HG03139 (cell line): ENCODE results near the gene TARP.
"Not testable (repeated sequence)": the region's sequence is repeated elsewhere in the genome, so short reads cannot be mapped to it uniquely, and the experiment has no call there.

Experiments
- ATAC-seq: cut with Tn5 transposase; IDR thresholded peaks from one replicate; pipeline ENCODE4 v1.9.1; 2021; ENCODE audit not compliant: unreplicated experiment

The TARP gene

GRCh38 chr7:38299275-38299931 lies 26.0 kb upstream of the TARP start:
- ATAC-seq, result no peak

- ATAC-seq, result no peak
Observed at GRCh38 chr7:38296059-38296857, 22.8 kb upstream of the TARP start.

- no peak for ATAC-seq
Observed at GRCh38 chr7:38294926-38295325, 21.5 kb upstream of the TARP start.

GRCh38 chr7:38292442-38292841 lies 19.0 kb upstream of the TARP start:
- ATAC-seq, result no peak

- ATAC-seq, result no peak
Observed at GRCh38 chr7:38291650-38292049, 18.2 kb upstream of the TARP start.

GRCh38 chr7:38291117-38291647 lies 17.7 kb upstream of the TARP start:
- ATAC-seq, result no peak

GRCh38 chr7:38284553-38284952 lies 11.1 kb upstream of the TARP start:
- ATAC-seq, result no peak

- ATAC-seq, result no peak
Observed at GRCh38 chr7:38283809-38284208, 10.4 kb upstream of the TARP start.

GRCh38 chr7:38283107-38283506 lies 9.7 kb upstream of the TARP start:
- ATAC-seq, result no peak

GRCh38 chr7:38282081-38282480 lies 8.6 kb upstream of the TARP start:
- ATAC-seq, result no peak

GRCh38 chr7:38281266-38281665 lies 7.8 kb upstream of the TARP start:
- ATAC-seq, result no peak

- no peak for ATAC-seq
Observed at GRCh38 chr7:38280707-38281106, 7.3 kb upstream of the TARP start.

- no peak for ATAC-seq
Observed at GRCh38 chr7:38280000-38280399, 6.6 kb upstream of the TARP start.

GRCh38 chr7:38276096-38276877 lies 2.9 kb upstream of the TARP start:
- ATAC-seq, result no peak

GRCh38 chr7:38274927-38275620 lies 1.6 kb upstream of the TARP start:
- no peak for ATAC-seq

- no peak for ATAC-seq
Observed at GRCh38 chr7:38274486-38274885, 1.1 kb upstream of the TARP start.

GRCh38 chr7:38270405-38270804 lies 3.0 kb downstream of the TARP start:
- not testable (repeated sequence) for ATAC-seq

GRCh38 chr7:38269704-38270346 lies 3.6 kb downstream of the TARP start:
- not testable (repeated sequence) for ATAC-seq

GRCh38 chr7:38265958-38266357 lies 7.5 kb downstream of the TARP start:
- not testable (repeated sequence) for ATAC-seq

- not testable (repeated sequence) for ATAC-seq
Observed at GRCh38 chr7:38264602-38265001, 8.8 kb downstream of the TARP start.
